ENCODE data around the gene TCP1. TPM values are rescaled to one million over a fixed set of nuclear protein-coding genes. Genes with fewer than 3 reads are reported as not detected.

Gene TCP1
- total and polyA plus RNA-seq, 2 of the 8 experiments (the other 6 are each of a cell fraction or from before 2014, with no cell fraction given), result 117 to 348 TPM

- POLR2A ChIA-PET (ENCODE audit: partially characterized antibody), result interaction anchor here (0.9 to 1.3 kb wide), 4 partner anchors 9 to 78 kb away, joined by 3 to 4 read pairs (median 4); partner anchors contain the start of genes MRPL18 and WTAP
- H3K79me2 ChIP-seq (ENCODE audit: control insufficient read depth in 1 of 2, insufficient read depth in 2 of 2, low read length in 2 of 2), result 0 out of 4 replicates have a peak, but pooled peaks cover 0 to 2% of the 10 kb centered on the region in 2 experiments
- no peak overlapping the region for H3K27ac ChIP-seq (ENCODE audit: low read depth, low read length)
- no peak overlapping the region for H3K14ac ChIP-seq (ENCODE audit: insufficient read length)
- H4K20me1 ChIP-seq (replicated peaks in 1 of 2; ENCODE audit: control insufficient read depth in 1 of 2, insufficient read depth in 2 of 2, low read length in 2 of 2), result peaks cover 0 to 6% of the 10 kb centered on the region in 2 experiments
- no peak for DNase-seq (ENCODE audit: low read depth in 1 of 2, low spot score in 2 of 2)
- H2BK20ac ChIP-seq (ENCODE audit: low read length), result no peak overlapping the region
- no peak overlapping the region for H3K4ac ChIP-seq (replicated peaks; ENCODE audit: insufficient read length, low read depth, low read length)
- no peaks in the 10 kb centered on the region for H3K27me3 ChIP-seq (replicated peaks in 1 of 4; ENCODE audit: control insufficient read depth in 3 of 4, extremely low read depth in 1 of 4, insufficient read depth in 3 of 4, low read length in 3 of 4)
- no peak overlapping the region for H3K23ac ChIP-seq (ENCODE audit: insufficient read length)
- no peak for FAIRE-seq
- no peaks in the 10 kb centered on the region for H3K9me3 ChIP-seq (ENCODE audit: insufficient read depth in 2 of 2, low read depth in 1 of 2, low read length in 1 of 2)
- peaks cover 4% of the 10 kb centered on the region; the same call in 1 of the 2 replicates for H3K79me1 ChIP-seq (ENCODE audit: low read depth, low read length)
- no peak overlapping the region for H2AFZ ChIP-seq (ENCODE audit: low read length)
- H2BK120ac ChIP-seq (replicated peaks; ENCODE audit: low read depth, low read length), result no peak overlapping the region
- H2BK12ac ChIP-seq (ENCODE audit: low read depth, low read length), result no peak overlapping the region
- H3K23me2 ChIP-seq (ENCODE audit: low read depth, low read length), result no peaks in the 10 kb centered on the region
- H4K5ac ChIP-seq (ENCODE audit: insufficient read length, low read depth, low read length), result no peak overlapping the region
- H3K4me2 ChIP-seq (ENCODE audit: insufficient read depth in 1 of 2, low read depth in 2 of 2, low read length in 2 of 2), result no peak overlapping the region
- H2AK5ac ChIP-seq (ENCODE audit: low read depth, low read length), result no peak overlapping the region
- H3K36me3 ChIP-seq (ENCODE audit: control insufficient read depth in 2 of 4, insufficient read depth in 4 of 4, low read length in 3 of 4), result peaks cover 16 to 90% (median 60%) of the 10 kb centered on the region in 4 experiments
- H4K91ac ChIP-seq (replicated peaks; ENCODE audit: insufficient read length, low read length), result no peak overlapping the region
- H3K18ac ChIP-seq (ENCODE audit: extremely low read depth, low read length), result no peak overlapping the region
- no peak overlapping the region for H3K9ac ChIP-seq (replicated peaks in 1 of 4; ENCODE audit: extremely low read depth in 1 of 4, low read depth in 3 of 4, low read length in 3 of 4)
- H3K56ac ChIP-seq (replicated peaks; ENCODE audit: insufficient read length, low read depth, low read length), result no peak overlapping the region
- no peak overlapping the region for H2BK5ac ChIP-seq (ENCODE audit: low read depth, low read length)
- no peak overlapping the region for H2BK15ac ChIP-seq (ENCODE audit: low read length)
- TF ChIP-seq BCL11A (IDR thresholded peaks at IDR 0.05; ENCODE audit: low read depth in 2 of 2, low read length in 2 of 2), result no peak
- TF ChIP-seq RNF2 (IDR thresholded peaks at IDR 0.05; ENCODE audit: borderline replicate concordance, low read depth, low read length, missing control alignments, poor library complexity, severe bottlenecking), result no peak
- no peak for TF ChIP-seq JUND (IDR thresholded peaks at IDR 0.05; ENCODE audit: low read length)
- no peak for TF ChIP-seq BRCA1 (IDR thresholded peaks at IDR 0.05; ENCODE audit: low read depth, low read length)
- no peak for TF ChIP-seq PHF8 (conservative IDR thresholded peaks at IDR 0.05; ENCODE audit: low read depth, low read length)
- CTCF ChIA-PET (ENCODE audit: partially characterized antibody), result interaction anchor here (1.1 kb wide), 1 partner anchor 19 kb away, joined by 3 read pairs; no protein-coding TSS in a partner anchor
- no peaks in the 10 kb centered on the region for H3K4me1 ChIP-seq (replicated peaks in 1 of 4; ENCODE audit: control insufficient read depth in 3 of 4, insufficient read depth in 4 of 4, low read length in 3 of 4)
- no peak overlapping the region for H3K4me3 ChIP-seq (ENCODE audit: extremely low read depth in 1 of 4, insufficient read depth in 2 of 4, low read depth in 3 of 4, low read length in 4 of 4)
- H4K8ac ChIP-seq (ENCODE audit: extremely low read depth, insufficient read depth, low read length), result no peak overlapping the region
Measured at GRCh38 chr6:159769470-159769869, 19.9 kb downstream of the TCP1 start.
